GM21737 (cell line): ENCODE results near the gene AGMAT.

Source experiments
- ATAC-seq: cut with Tn5 transposase; IDR thresholded peaks from one replicate; pipeline ENCODE4 v1.9.1; 2021; ENCODE audit warnings: mild to moderate bottlenecking, moderate library complexity; ENCODE audit not compliant: unreplicated experiment

Gene AGMAT

DNA sequence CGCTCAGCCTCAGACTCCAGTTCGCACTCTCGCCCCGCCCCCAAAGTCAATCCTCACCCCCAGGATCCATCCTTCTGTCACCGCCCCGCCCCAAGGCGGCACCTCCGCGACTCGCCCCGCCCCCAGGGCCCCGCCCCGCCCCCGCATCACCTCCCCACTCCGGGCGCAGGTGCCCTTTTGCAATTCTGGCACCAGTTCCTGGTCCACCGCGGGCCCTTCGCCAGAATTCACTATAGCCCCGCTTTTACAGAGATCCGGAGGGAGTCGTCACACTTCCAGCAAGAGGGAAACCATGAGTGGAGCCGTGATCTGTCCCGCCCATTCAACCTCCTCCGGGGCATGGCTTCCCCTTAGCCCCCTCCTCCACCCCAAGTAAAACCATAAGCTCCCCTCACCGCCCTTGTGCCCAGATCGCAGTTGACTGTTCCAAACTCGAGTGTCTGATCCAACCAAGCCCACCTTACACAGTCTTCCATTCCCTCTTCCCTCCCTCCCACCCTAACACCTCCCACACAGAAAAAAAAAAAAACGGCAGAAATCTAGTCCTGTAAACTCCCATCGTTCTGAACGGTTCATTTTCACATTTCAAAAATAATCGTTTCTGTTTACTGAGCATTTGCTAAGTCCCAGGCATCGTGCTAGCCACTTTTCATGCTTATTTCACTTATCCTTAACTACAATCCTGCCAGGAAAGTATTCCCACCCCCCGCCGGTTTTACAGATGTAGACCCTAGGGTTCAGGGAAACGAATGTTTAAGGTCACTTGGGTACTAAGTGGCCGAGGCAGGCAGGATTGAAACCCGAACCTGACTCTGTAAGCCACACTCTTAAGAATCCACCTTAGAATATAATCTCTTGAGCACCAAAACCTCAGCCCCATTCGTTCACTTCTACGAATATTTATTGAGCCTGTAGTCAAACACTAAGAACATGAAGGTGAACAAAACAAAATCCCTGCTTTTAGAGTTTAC lies 59.5 kb downstream of the AGMAT start:
- peak; percentile 3 for ATAC-seq

DNA sequence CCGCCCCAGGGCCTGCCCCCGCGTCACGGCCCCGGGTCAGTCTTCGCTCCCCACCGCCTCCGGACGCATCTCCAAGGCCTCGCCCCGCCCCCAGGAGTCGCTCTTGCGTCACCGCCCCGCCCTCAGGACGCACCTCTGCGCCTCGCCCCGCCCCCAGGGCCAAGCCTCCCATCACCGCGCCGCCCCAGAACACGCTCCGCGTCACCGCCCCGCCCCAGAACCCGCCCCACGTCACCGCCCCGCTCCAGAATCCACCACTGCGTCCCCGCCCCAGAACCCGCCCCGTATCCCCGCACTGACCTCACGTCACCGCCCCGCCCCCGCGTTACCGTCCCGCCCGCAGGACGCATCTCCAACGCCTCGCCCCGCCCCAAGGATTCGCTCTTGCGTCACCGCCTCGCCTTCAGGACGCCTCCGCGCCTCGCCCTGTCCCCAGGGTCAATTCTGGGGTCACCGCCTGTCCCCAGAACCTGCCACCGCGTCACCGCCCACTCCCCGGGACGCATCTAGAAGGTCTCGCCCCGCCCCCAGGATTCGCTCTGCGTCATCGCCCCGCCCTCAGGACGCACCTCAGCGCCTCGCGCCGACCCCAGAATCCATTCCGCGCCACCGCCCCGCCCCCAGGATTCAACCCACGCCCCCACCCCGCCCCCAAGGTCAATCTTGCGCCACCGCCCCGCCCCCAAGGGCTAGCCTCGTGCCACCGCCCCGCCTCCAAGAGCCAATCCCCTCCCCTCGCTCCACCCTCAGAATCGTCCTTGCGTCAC lies 60.4 kb downstream of the AGMAT start:
- ATAC-seq, result peak; percentile 41

DNA sequence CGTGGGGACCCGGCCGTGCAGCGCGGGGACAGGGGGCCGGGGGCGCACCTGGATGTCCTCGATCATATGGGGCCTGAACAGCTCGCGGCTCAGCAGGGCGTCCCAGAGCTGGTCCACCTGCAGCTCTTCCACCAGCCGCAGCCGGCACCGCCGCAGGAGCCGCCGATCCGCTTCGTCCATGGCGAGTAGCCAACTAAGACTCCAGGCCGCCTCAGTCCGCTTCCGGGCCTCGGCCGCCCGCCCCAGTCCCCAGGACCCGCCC lies 60.9 kb downstream of the AGMAT start, which contains the start of gene CASP9:
TSS of gene CASP9 (minus strand) at position 195 of the 262 bp plus-strand sequence. CDS start at position 180, 15 bp downstream.
- ATAC-seq, result peak; percentile 3

- ATAC-seq, result no peak
Observed at GRCh38 chr1:15523104-15524020, 61.5 kb downstream of the AGMAT start.

DNA sequence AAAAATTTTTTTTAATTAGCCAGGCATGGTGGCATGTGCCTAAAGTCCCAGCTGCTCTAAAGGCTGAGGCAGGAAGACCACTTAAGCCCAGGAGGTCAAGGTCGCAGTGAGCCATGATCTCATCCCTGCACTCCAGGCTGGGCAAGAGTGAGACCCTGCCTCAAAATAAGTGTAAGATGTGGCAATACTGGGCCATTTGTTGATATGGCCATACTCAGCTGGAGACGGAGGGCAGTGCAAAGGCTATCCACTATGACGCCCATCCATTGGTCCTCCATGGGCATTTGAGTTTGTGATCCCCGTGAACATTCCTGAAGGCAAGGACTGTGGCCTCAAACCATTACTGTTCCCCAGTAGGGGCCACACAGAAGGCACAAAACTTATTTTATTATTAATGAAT lies 62.3 kb downstream of the AGMAT start:
- ATAC-seq, result no peak
